ENCODE results near the gene FAM78A.

The FAM78A gene

GRCh38 chr9:131276094-131276888, at the start of gene FAM78A:
Gene FAM78A (minus strand): TSS chr9:131276510. CDS start chr9:131276179, 331 bp downstream.
- DNase-seq: peak; percentile 79

- DNase-seq: no peak
Measured at GRCh38 chr9:131324736-131325679, 48.7 kb upstream of the FAM78A start.

GRCh38 chr9:131323629-131324028, 47.3 kb upstream of the FAM78A start:
- DNase-seq: no peak

DNA sequence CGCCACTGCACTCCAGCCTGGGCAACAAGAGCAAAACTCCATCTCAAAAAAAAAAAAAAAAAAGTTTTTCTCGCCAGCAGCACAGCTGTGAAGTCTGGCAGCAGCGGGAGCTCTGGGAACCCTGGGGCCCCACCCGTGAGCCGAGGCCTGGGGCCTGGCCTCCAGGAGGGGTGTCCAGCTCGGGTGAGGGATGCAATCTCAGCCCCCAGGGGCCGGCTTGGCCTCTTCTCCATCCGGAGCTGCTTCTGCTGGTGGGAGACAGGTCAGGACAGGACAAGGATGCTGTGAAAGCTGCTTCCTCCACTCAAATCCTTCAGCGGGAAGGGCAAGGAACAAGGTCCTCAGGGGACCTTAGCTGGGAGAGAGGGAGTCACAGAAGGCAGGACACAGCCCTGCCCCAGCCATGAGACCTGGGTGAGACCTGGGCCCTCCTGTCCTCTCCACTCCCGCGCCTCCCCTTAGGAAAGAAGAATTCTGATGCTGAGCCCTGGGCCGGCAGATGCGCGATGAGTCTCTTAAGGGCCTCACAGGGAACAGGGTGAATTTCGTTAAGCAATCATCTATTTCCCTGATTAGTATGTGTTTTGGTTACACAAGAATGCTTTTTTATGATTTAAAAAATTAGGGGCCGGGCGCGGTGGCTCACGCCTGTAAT, 43.8 kb upstream of the FAM78A start:
- no peak for DNase-seq

DNA sequence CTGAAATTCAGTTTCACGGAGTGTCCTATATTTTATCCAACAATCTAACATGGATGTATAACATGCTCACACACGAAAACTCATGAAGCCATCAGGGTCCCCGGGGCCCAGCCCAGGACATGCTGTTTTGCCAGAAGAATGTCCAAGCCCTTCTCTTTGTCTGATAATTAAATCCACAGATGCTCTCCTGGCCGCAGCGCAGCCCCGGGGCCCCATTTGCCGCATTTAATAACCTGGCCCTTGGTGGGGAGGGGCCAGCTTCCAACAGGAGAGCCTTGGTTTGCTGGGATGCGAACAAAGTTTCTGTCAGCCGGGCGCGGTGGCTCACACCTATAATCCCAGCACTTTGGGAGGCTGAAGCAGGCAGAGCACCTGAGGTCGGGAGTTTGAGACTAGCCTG, 43.2 kb upstream of the FAM78A start:
- DNase-seq: no peak

DNA sequence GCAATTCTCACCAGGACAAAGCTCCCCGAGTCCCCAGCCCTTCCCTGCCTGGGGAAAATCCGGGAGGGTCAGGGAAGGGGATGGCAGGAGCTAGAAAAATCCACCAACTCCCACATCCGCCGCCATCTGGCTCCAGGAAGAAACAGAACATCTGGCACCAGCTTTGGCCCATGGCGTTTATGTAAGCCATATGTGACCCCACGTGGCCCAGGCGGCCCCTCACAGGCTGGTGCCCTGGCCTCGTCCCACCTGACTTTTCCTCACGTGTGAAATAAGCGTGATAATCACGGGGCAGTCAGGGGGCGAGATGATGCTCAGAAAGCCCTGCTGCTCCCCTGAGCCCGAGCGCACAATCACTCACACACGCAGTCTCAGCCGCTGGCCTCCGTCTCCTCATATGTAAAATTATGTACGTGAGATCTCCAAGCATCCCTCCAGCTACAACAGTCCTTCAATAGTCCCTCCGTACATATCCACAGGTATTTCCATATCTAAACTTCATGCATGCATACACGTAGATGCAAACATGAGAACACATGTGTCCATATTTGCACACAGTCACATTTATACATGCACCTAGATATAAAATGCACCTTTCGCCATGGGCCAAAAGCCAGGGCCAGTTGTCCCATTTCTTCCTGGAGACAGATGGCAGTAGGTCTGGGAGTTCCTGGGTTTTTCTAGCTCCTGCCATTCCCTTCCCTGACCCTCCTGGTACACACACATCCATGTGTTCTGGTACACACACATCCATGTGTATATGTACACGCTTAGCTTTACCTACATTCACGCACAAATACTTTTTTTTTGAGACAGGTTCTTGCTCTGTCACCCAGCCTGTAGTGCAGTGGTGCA, 42.1 kb upstream of the FAM78A start:
- DNase-seq: no peak

GRCh38 chr9:131312822-131313770, 36.8 kb upstream of the FAM78A start:
- DNase-seq: no peak

DNA sequence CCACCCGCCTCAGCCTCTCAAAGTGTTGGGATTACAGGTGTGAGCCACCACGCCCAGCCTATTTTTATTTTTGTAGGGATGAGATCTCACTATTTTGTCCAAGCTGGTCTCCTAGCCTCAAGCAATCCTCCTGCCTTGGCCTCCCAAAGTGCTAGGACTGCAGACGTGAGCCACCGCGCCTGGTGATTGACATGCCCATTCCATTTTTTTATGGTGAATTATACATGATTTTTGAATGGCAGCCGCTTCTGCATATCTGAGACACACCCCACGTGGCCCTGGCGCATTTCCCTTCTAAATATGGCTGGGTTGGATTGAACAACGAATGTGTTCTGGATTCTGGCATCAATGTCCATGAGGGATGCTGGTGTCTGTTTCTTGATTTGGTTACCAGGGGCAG, 35.9 kb upstream of the FAM78A start:
- no peak for DNase-seq

- peak; percentile 66 for DNase-seq
Measured at GRCh38 chr9:131310833-131311554, 34.7 kb upstream of the FAM78A start.

DNA sequence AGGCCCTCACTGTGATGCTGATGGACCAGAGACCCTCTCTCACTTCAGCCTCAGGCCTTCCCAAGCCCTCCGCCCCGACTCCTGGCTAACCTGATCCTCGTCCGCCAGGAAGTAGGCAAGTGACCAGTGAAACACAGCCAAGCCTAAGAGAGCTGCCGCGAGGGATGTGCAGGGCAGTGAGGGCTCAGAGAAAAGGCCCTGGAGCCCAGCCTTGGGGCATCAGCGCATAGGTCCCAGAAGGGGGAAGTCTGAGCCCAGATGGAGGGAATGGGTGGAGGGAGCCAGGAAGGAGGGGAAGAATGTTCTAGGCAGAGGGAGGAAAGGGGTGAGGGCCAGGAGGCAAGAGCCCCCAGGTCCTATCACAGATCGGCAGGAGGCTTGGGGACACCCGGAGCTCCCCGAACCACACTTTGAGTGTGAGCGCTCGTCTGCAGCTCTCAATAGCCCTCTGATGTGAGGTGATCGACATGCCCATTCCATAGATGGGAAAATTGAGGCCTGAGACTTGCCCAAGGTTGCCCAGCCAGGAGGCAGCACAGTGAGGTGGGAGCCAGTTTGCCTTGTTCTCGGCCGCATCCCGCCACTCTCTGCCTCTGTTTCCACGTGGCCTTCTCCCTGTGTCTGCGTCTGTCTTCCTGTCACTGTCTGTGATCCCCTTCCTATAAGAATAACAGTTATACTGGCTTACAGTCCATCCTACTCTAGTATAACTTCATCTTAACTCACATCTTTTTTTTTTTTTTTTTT, 33.4 kb upstream of the FAM78A start:
- no peak for DNase-seq

- no peak for DNase-seq
Measured at GRCh38 chr9:131308906-131309529, 32.7 kb upstream of the FAM78A start.

DNA sequence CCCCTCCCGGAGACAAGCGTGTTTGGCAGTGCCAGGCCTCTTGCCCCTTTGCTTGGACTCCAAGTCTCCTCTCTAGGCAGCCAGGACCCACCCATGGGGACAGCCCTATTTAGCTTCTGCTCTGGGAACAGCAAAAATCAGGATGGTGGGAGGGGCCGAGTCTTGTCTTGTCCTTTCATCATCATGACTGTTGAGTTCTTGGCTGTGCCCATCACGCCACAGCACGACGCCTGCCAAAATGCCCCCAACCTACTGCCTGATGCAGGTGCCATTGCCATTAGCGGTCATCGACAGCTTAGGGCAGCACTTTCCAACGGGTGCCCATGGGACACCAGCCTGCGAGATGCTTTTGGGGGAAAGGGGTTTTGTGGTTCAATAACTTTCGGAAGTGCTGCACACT, 32.1 kb upstream of the FAM78A start:
- DNase-seq: no peak

GRCh38 chr9:131307974-131308373, 31.7 kb upstream of the FAM78A start:
- DNase-seq: no peak

GRCh38 chr9:131306397-131307004, 30.2 kb upstream of the FAM78A start:
- DNase-seq: no peak

- no peak for DNase-seq
Measured at GRCh38 chr9:131304676-131305355, 28.5 kb upstream of the FAM78A start.

GRCh38 chr9:131303381-131304321, 27.3 kb upstream of the FAM78A start:
- peak; percentile 46 for DNase-seq
